Measurements from ENCODE around the gene CLIC5. TPM values are rescaled to one million over a fixed set of nuclear protein-coding genes. Genes with fewer than 3 reads are reported as not detected.

CLIC5 gene
- polyA plus RNA-seq, 1 donor (not counting 4 experiments of a cell fraction or from before 2014, with no cell fraction given) = 0.09 TPM

DNA sequence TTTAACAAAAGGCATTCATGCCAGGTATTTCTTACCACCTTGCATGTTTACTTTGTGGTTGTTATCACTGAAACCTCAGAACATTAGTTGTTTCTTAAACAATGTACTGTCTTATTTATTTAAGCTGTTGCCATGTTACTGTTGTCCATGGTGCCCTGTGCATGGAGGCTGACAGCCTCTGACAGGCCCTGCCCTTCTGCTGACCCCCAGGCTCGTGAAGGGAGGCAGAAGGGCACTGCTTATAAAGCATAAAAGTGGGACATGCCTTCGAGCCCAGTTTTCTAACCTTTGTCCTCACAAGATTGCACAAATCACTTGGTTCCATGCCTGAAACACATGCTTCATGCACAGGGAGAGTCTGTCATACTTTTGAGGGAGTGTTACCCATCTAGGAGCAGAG, 46.7 kb upstream of the CLIC5 start:
- Histone ChIP-seq H3K4me3 (ENCODE audit: control insufficient read depth in 2 of 3, extremely low read depth in 1 of 3, insufficient read depth in 2 of 3, low read depth in 1 of 3, low read length in 3 of 3) (no peak overlapping the region), H3K27ac (ENCODE audit: control insufficient read depth, insufficient read depth, low read length) (no peak overlapping the region), H3K4me1 (ENCODE audit: control insufficient read depth, extremely low read depth, insufficient read depth, low read length) (no peaks in the 10 kb centered on the region), H3K79me2 (ENCODE audit: control insufficient read depth, insufficient read depth, low read length) (no peaks in the 10 kb centered on the region), H3K9ac (ENCODE audit: control insufficient read depth, extremely low read depth, insufficient read depth, low read length) (no peak overlapping the region), H3K9me1 (ENCODE audit: control insufficient read depth, extremely low read depth, insufficient read depth, low read length) (no peaks in the 10 kb centered on the region), H3K36me3 (ENCODE audit: control insufficient read depth in 2 of 2, extremely low read depth in 1 of 2, insufficient read depth in 2 of 2, low read length in 2 of 2) (no peaks in the 10 kb centered on the region), H2AFZ (ENCODE audit: control insufficient read depth, low read length) (no peak overlapping the region), H3K27me3 (ENCODE audit: control insufficient read depth, extremely low read depth, insufficient read depth, low read length) (peaks cover 3% of the 10 kb centered on the region), H3K4me2 (ENCODE audit: control insufficient read depth, extremely low read depth, insufficient read depth, low read depth, low read length) (no peak overlapping the region), H3K9me3 (ENCODE audit: control insufficient read depth, low read depth, low read length) (no peaks in the 10 kb centered on the region), H4K20me1 (ENCODE audit: control insufficient read depth, extremely low read depth, insufficient read depth, low read length) (no peaks in the 10 kb centered on the region)
- dilution Hi-C loops (cut with MboI; ENCODE audit: extremely low pct_ligation_motif_present, low sequenced_read_pairs) = no loop called here
- TF ChIP-seq EZH2 (IDR thresholded peaks at IDR 0.05; ENCODE audit: low read length) = no peak
- TF ChIP-seq, protein P1, sequence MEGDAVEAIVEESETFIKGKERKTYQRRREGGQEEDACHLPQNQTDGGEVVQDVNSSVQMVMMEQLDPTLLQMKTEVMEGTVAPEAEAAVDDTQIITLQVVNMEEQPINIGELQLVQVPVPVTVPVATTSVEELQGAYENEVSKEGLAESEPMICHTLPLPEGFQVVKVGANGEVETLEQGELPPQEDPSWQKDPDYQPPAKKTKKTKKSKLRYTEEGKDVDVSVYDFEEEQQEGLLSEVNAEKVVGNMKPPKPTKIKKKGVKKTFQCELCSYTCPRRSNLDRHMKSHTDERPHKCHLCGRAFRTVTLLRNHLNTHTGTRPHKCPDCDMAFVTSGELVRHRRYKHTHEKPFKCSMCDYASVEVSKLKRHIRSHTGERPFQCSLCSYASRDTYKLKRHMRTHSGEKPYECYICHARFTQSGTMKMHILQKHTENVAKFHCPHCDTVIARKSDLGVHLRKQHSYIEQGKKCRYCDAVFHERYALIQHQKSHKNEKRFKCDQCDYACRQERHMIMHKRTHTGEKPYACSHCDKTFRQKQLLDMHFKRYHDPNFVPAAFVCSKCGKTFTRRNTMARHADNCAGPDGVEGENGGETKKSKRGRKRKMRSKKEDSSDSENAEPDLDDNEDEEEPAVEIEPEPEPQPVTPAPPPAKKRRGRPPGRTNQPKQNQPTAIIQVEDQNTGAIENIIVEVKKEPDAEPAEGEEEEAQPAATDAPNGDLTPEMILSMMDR (optimal IDR thresholded peaks at IDR 0.05 in 1 of 3, IDR thresholded peaks at IDR 0.05 in 1 of 3, conservative IDR thresholded peaks at IDR 0.05 in 1 of 3; ENCODE audit: extremely low read depth in 1 of 3, insufficient read depth in 2 of 3, low read length in 3 of 3) = no peak
- FAIRE-seq (no peak), DNase-seq (ENCODE audit: low read depth, low spot score) (no peak)

DNA sequence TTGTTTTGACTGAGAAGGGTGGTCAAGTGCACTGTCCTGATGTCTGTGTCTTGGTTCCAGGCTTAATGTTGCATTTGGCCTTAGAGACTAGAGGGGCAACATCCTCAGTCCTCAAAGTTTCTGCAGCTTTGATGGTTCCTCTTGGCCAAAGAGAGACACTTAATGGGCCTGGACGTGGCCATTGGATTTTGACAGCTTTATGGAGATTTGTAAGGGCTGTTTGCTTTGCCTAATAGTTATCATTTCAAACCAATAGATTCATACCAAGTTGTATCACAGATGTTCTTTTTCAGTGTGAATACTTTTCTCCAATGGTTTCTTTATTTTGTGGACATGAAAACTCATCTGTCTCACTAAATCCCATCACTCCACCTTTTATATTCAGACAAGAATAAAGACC, 45.8 kb upstream of the CLIC5 start:
- Histone ChIP-seq H3K27ac (ENCODE audit: control insufficient read depth, insufficient read depth, low read length) (no peak overlapping the region), H2AFZ (ENCODE audit: control insufficient read depth, low read length) (no peak overlapping the region), H3K36me3 (ENCODE audit: control insufficient read depth in 2 of 2, extremely low read depth in 1 of 2, insufficient read depth in 2 of 2, low read length in 2 of 2) (no peaks in the 10 kb centered on the region), H3K79me2 (ENCODE audit: control insufficient read depth, insufficient read depth, low read length) (no peaks in the 10 kb centered on the region), H4K20me1 (ENCODE audit: control insufficient read depth, extremely low read depth, insufficient read depth, low read length) (no peaks in the 10 kb centered on the region), H3K9me3 (ENCODE audit: control insufficient read depth, low read depth, low read length) (no peaks in the 10 kb centered on the region), H3K9me1 (ENCODE audit: control insufficient read depth, extremely low read depth, insufficient read depth, low read length) (no peaks in the 10 kb centered on the region), H3K4me2 (ENCODE audit: control insufficient read depth, extremely low read depth, insufficient read depth, low read depth, low read length) (no peak overlapping the region), H3K4me3 (ENCODE audit: control insufficient read depth in 2 of 3, extremely low read depth in 1 of 3, insufficient read depth in 2 of 3, low read depth in 1 of 3, low read length in 3 of 3) (no peak overlapping the region), H3K9ac (ENCODE audit: control insufficient read depth, extremely low read depth, insufficient read depth, low read length) (no peak overlapping the region), H3K27me3 (ENCODE audit: control insufficient read depth, extremely low read depth, insufficient read depth, low read length) (peaks cover 3% of the 10 kb centered on the region), H3K4me1 (ENCODE audit: control insufficient read depth, extremely low read depth, insufficient read depth, low read length) (no peaks in the 10 kb centered on the region)
- DNase-seq (ENCODE audit: low read depth, low spot score) = no peak
- dilution Hi-C loops (cut with MboI; ENCODE audit: extremely low pct_ligation_motif_present, low sequenced_read_pairs) = no loop called here
- TF ChIP-seq EZH2 (IDR thresholded peaks at IDR 0.05; ENCODE audit: low read length) = no peak
- TF ChIP-seq, protein P1 (optimal IDR thresholded peaks at IDR 0.05 in 1 of 3, IDR thresholded peaks at IDR 0.05 in 1 of 3, conservative IDR thresholded peaks at IDR 0.05 in 1 of 3; ENCODE audit: extremely low read depth in 1 of 3, insufficient read depth in 2 of 3, low read length in 3 of 3) = no peak
- no peak for FAIRE-seq
